Measurements from ENCODE around the gene CAPN9. TPM values are rescaled to one million over a fixed set of nuclear protein-coding genes. Genes with fewer than 3 reads are reported as not detected.

Gene CAPN9
- total RNA-seq, 2 donors from 2014 or later: 0.45 to 0.59 TPM

DNA sequence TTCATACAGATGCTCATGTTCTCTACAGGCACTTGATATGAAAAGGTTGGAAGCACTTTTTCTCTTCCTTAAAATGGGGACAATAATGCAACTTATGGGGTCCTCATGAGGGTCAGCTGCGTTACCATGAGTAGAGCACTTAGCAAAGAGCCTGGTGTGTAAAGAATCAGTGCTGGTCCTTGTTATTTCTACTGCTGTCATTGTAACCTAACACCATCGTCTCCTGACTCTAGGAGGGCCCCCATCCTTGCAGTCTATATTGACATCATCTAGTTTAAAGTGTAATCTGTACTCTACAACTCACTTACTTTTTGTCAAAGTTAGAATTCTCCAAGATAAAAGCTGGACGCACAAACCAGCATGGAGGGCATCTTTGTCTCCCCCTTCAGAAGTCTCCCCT, 2.4 kb downstream of the CAPN9 start:
- H3K36me3 ChIP-seq: no peaks in the 10 kb centered on the region
- TF ChIP-seq POLR2AphosphoS5 (IDR thresholded peaks at IDR 0.05): no peak
- TF ChIP-seq, protein P1, sequence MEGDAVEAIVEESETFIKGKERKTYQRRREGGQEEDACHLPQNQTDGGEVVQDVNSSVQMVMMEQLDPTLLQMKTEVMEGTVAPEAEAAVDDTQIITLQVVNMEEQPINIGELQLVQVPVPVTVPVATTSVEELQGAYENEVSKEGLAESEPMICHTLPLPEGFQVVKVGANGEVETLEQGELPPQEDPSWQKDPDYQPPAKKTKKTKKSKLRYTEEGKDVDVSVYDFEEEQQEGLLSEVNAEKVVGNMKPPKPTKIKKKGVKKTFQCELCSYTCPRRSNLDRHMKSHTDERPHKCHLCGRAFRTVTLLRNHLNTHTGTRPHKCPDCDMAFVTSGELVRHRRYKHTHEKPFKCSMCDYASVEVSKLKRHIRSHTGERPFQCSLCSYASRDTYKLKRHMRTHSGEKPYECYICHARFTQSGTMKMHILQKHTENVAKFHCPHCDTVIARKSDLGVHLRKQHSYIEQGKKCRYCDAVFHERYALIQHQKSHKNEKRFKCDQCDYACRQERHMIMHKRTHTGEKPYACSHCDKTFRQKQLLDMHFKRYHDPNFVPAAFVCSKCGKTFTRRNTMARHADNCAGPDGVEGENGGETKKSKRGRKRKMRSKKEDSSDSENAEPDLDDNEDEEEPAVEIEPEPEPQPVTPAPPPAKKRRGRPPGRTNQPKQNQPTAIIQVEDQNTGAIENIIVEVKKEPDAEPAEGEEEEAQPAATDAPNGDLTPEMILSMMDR (IDR thresholded peaks at IDR 0.05): no peak
- no peak overlapping the region for H3K4me3 ChIP-seq
- H3K27ac ChIP-seq: no peak overlapping the region
- 79% methylated on average over 3 of the region's 3 CpGs for WGBS
- DNase-seq (ENCODE audit: low spot score): no peak
- H3K27me3 ChIP-seq (replicated peaks; ENCODE audit: insufficient read depth): no peaks in the 10 kb centered on the region
- H3K4me1 ChIP-seq (replicated peaks): peaks cover 15% of the 10 kb centered on the region
- H3K9me3 ChIP-seq: no peaks in the 10 kb centered on the region
- intact Hi-C loops (cut with DNase I): no loop called here

DNA sequence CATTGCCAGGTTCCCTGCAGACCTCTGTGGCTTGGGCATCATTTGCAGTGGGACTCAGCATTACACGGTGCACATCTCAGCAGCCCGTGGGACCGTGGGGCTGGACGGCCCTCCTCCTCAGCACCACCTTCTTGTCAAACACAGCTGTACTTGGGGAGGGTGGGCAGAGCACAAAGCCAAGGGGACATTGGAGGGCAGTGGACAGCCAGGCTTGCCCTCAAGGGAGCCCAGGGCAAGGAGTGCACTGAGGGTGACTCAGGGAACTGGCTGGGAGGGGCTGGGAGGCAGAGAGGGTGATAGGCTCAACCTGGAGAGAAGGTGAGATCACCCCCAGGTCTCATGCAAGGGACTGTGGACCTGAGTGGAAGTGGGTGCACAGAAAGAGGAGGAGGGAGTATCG, 3.4 kb downstream of the CAPN9 start:
- no peak for DNase-seq (ENCODE audit: low spot score)
- intact Hi-C loops (cut with DNase I): no loop called here
- no peak overlapping the region for H3K4me3 ChIP-seq
- H3K27me3 ChIP-seq (replicated peaks; ENCODE audit: insufficient read depth): no peaks in the 10 kb centered on the region
- whole genome bisulfite sequencing: 54% methylated on average over 5 of the region's 5 CpGs
- H3K36me3 ChIP-seq: no peaks in the 10 kb centered on the region
- TF ChIP-seq POLR2A (IDR thresholded peaks at IDR 0.05): no peak
- TF ChIP-seq POLR2AphosphoS5 (IDR thresholded peaks at IDR 0.05): no peak
- TF ChIP-seq, protein P1 (IDR thresholded peaks at IDR 0.05): no peak
- H3K27ac ChIP-seq: peak overlapping the region; percentile 68
- H3K9me3 ChIP-seq: no peaks in the 10 kb centered on the region
- peaks cover 15% of the 10 kb centered on the region for H3K4me1 ChIP-seq (replicated peaks)

DNA sequence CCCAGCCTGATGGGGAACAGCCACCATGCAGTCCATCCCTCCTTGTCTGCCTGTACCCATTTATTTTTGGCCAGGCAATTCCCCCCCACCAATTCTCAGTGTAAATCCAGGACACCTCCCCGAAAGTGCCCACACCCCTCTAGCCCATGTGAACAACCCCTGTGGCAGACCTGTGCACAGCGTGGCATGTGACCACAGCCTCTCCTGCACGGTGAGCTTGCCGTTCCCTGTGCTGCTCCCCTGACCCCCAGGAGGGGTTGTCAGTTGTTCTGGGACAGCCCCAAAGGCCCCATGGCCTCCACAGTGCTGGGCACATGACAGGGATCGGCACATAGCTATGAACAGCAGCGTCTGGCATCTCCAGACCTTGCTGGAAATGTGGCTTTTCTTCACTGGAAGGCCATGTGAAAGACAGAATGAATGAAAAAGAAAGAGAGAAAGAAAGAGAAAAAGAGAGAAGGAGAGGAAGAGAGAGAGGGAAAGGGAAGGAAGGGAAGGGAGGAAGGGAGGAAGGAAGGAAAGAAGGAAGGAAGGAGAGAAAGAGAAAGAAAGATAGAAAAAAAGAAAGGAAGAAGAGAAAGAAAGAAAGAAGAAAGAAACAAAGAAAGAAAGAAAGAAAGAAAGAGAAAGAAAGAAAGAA, 3.9 kb downstream of the CAPN9 start:
- 57% methylated on average over 6 of the region's 6 CpGs for WGBS
- no peaks in the 10 kb centered on the region for H3K9me3 ChIP-seq
- H3K27ac ChIP-seq: peak overlapping the region; percentile 68

DNA sequence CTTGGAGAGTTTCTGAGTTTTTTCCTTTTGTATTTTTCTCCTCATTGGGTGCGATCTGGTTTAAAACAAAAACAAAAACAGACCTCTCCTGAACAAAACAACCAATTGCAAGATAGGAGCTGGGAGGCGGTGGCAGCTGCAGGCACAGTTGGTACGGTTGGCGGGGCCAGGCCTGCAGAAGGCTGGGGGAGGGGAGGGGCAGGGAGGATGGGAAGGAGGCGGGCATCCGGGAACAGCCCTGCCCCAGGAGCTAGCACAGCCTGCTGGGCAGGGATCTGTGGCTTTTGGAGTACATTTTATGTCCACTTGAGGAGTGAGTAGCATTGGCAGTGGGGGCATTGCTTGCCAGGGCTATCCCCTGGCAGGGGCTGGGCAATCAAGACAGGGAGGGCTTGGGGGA, 5.2 kb downstream of the CAPN9 start:
- H3K9me3 ChIP-seq: no peaks in the 10 kb centered on the region
- no peaks in the 10 kb centered on the region for H3K36me3 ChIP-seq
- no peaks in the 10 kb centered on the region for H3K27me3 ChIP-seq (replicated peaks; ENCODE audit: insufficient read depth)
- DNase-seq (ENCODE audit: low spot score): peak; percentile 88
- intact Hi-C loops (cut with DNase I): no loop called here
- WGBS: 38% methylated on average over 6 of the region's 6 CpGs
- H3K4me1 ChIP-seq (replicated peaks): peaks cover 15% of the 10 kb centered on the region
- H3K4me3 ChIP-seq: no peak overlapping the region
- TF ChIP-seq POLR2AphosphoS5 (IDR thresholded peaks at IDR 0.05): peak; percentile 65
- TF ChIP-seq POLR2A (IDR thresholded peaks at IDR 0.05): no peak
- TF ChIP-seq, protein P1 (IDR thresholded peaks at IDR 0.05): peak in 1 of 4 experiments; percentile 38
- H3K27ac ChIP-seq: peak overlapping the region; percentile 68 to 70

More for the DNA sequence above, 3.9 kb downstream of the CAPN9 start:
- Histone ChIP-seq H3K27me3 (replicated peaks; ENCODE audit: insufficient read depth) (no peaks in the 10 kb centered on the region), H3K4me3 (no peak overlapping the region), H3K4me1 (replicated peaks) (peaks cover 15% of the 10 kb centered on the region), H3K36me3 (no peaks in the 10 kb centered on the region)
- TF ChIP-seq POLR2A (IDR thresholded peaks at IDR 0.05) (no peak), POLR2AphosphoS5 (IDR thresholded peaks at IDR 0.05) (no peak)
- TF ChIP-seq, protein P1 (IDR thresholded peaks at IDR 0.05): no peak
- intact Hi-C loops (cut with DNase I): no loop called here
- DNase-seq (ENCODE audit: low spot score): no peak

DNA sequence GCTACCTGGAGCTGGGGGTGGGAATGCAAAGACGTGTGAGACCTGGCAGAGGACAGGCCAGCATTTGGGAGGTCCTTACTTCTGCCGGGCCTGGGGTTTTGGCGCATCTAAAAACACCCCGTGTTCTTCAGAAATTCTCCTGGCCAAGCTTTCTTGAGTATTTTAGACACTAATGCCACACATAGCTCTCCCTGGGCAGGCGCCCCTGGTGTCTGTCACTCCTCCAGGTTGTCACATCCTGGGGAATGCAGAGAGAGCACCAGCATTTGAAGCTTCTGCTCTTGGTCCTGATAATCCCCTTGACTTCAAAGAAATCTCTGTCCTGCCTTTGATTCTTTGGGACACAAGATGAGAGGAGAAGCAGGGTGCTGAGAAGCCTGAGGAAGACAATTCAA, 6.0 kb downstream of the CAPN9 start:
- Histone ChIP-seq H3K4me1 (replicated peaks) (peaks cover 15% of the 10 kb centered on the region), H3K36me3 (no peaks in the 10 kb centered on the region), H3K4me3 (no peak overlapping the region), H3K9me3 (no peaks in the 10 kb centered on the region), H3K27ac (peak overlapping the region; percentile 68 to 70), H3K27me3 (replicated peaks; ENCODE audit: insufficient read depth) (no peaks in the 10 kb centered on the region)
- intact Hi-C loops (cut with DNase I): no loop called here
- DNase-seq (ENCODE audit: low spot score): no peak
- WGBS: 56% methylated on average over 5 of the region's 5 CpGs
- TF ChIP-seq POLR2A (IDR thresholded peaks at IDR 0.05): no peak
- TF ChIP-seq POLR2AphosphoS5 (IDR thresholded peaks at IDR 0.05): no peak
- TF ChIP-seq, protein P1 (IDR thresholded peaks at IDR 0.05): no peak

All from prostate gland (tissue), 2 donors.